GM12878 (cell line): ENCODE data around the gene PKP4. TPM values are rescaled to one million over a fixed set of nuclear protein-coding genes. Genes with fewer than 3 reads are reported as not detected.

ENCODE experiments used
- ATAC-seq: fragments of 200-7000 bp; cut with Tn5 transposase; 3 replicates; pipeline ENCODE4 v1.9.1; 2020; ENCODE audit warnings: mild to moderate bottlenecking, moderate library complexity
- BruUV-seq: library from RNA; stranded (reverse); fragments of 400-500 nt; replicated peaks from 2 replicates; lab custom pipeline; 2021; lab: Mats Ljungman, UMichigan
- CTCF ChIA-PET: fragments of 300-600 bp; sonication (Branson Sonifier 250); formaldehyde crosslinking; extraction: SDS; loops from one replicate; lab custom pipeline; 2021; ENCODE audit warnings: inconsistent platforms; lab: Yijun Ruan, JAX
- POLR2A ChIA-PET: fragments of 350-600 bp; formaldehyde crosslinking; extraction: SDS; loops from one replicate; lab custom pipeline; 2021; ENCODE audit warnings: inconsistent platforms; lab: Charles Lee
- RAD21 ChIA-PET: fragments of 300-600 bp; sonication (Branson Sonifier 250); formaldehyde crosslinking; loops from one replicate; lab custom pipeline; 2023; ENCODE audit warnings: antibody characterized with exemption; ENCODE audit not compliant: unreplicated experiment; lab: Charles Lee
- SMC1A ChIA-PET: fragments of 300-600 bp; sonication (Branson Sonifier 250); formaldehyde crosslinking; loops from one replicate; lab custom pipeline; 2023; ENCODE audit not compliant: unreplicated experiment, uncharacterized antibody; lab: Charles Lee
- DNase-seq: peaks from one replicate; pipeline ENCODE4 v3.0.0-alpha.2; 2011; ENCODE audit warnings: low read depth, low spot score
- FAIRE-seq: peaks from 3 replicates; lab custom pipeline; 2011; peaks lifted over from hg19 to GRCh38; lab: Jason Lieb, UNC
- H2AFZ ChIP-seq: 2 replicates; pipeline ENCODE4 v1.6.0; 2011; ENCODE audit warnings: low read depth, low read length, control low read depth; ENCODE audit not compliant: control insufficient read depth
- H3K27ac ChIP-seq: 2 replicates; pipeline ENCODE4 v1.5.1; 2011; ENCODE audit warnings: control low read depth; ENCODE audit not compliant: control insufficient read depth, insufficient read depth
- H3K27me3 ChIP-seq, 2 experiments: replicated peaks in 1 of 2; 2 replicates each; pipeline versions ENCODE4 v1.6.0 to v1.6.1; 2011; ENCODE audit warnings: low read length in 1 of 2; ENCODE audit not compliant: control insufficient read depth in 2 of 2, insufficient read depth in 2 of 2
- H3K36me3 ChIP-seq, 2 experiments: 2 replicates each; pipeline ENCODE4 v1.5.1; 2011; ENCODE audit warnings: low read length in 1 of 2; ENCODE audit not compliant: control insufficient read depth in 2 of 2, insufficient read depth in 2 of 2
- H3K4me1 ChIP-seq: 2 replicates; pipeline ENCODE4 v1.6.1; 2011; ENCODE audit warnings: mild to moderate bottlenecking, low read length, moderate library complexity, mixed read lengths; ENCODE audit not compliant: control insufficient read depth, insufficient read depth
- H3K4me2 ChIP-seq: 2 replicates; pipeline ENCODE4 v1.6.0; 2011; ENCODE audit warnings: control low read depth; ENCODE audit not compliant: control insufficient read depth, insufficient read depth
- H3K4me3 ChIP-seq: fragments of 200-600 bp; sonication (generic); 2 replicates; pipeline ENCODE4 v1.5.1; 2016
- H3K79me2 ChIP-seq: 2 replicates; pipeline ENCODE4 v1.6.0; 2011; ENCODE audit warnings: low read length; ENCODE audit not compliant: control insufficient read depth, insufficient read depth
- H3K9ac ChIP-seq: 2 replicates; pipeline ENCODE4 v1.8.0; 2011; ENCODE audit warnings: low read length, control low read depth, mixed read lengths; ENCODE audit not compliant: control insufficient read depth, insufficient read depth
- H3K9me3 ChIP-seq: replicated peaks from 3 replicates; pipeline ENCODE4 v1.5.1; 2011; ENCODE audit warnings: mild to moderate bottlenecking, low read length; ENCODE audit not compliant: control insufficient read depth, insufficient read depth
- H4K20me1 ChIP-seq: 2 replicates; pipeline ENCODE4 v1.6.0; 2011; ENCODE audit not compliant: control insufficient read depth, insufficient read depth
- ATF7 ChIP-seq: fragments of 450-650 bp; IDR thresholded peaks from 2 replicates; pipeline ENCODE4 v1.6.1; 2016; ENCODE audit warnings: low read depth, mild to moderate bottlenecking
- BCLAF1 ChIP-seq: fragments of 450-650 bp; IDR thresholded peaks from 2 replicates; pipeline ENCODE4 v1.6.1; 2017; ENCODE audit warnings: antibody characterized with exemption, mild to moderate bottlenecking, moderate library complexity
- BHLHE40 ChIP-seq, 2 experiments: fragments of 450-650 bp in 1 of 2; IDR thresholded peaks; 2 replicates each; pipeline ENCODE4 v1.6.1; 2011 to 2017; ENCODE audit warnings: low read depth in 2 of 2, borderline replicate concordance in 1 of 2, improper control_type of control experiment in 1 of 2, low read length in 1 of 2, mild to moderate bottlenecking in 1 of 2
- BRCA1 ChIP-seq: IDR thresholded peaks from 2 replicates; pipeline ENCODE4 v1.6.1; 2011; ENCODE audit warnings: low read depth, low read length, improper control_type of control experiment
- CHD2 ChIP-seq: IDR thresholded peaks from 2 replicates; pipeline ENCODE4 v1.6.1; 2011; ENCODE audit warnings: low read depth, low read length, improper control_type of control experiment, borderline replicate concordance
- EZH2 ChIP-seq: IDR thresholded peaks from 2 replicates; pipeline ENCODE4 v1.6.1; 2012; ENCODE audit warnings: low read depth, mild to moderate bottlenecking, control low read depth, inconsistent platforms, low read length, borderline replicate concordance; ENCODE audit not compliant: control insufficient read depth
- JUND ChIP-seq: IDR thresholded peaks from 2 replicates; pipeline ENCODE4 v1.6.1; 2012; ENCODE audit warnings: low read depth, mild to moderate bottlenecking, low read length, improper control_type of control experiment, moderate library complexity
- NRF1 ChIP-seq: conservative IDR thresholded peaks from 2 replicates; pipeline ENCODE4 v1.6.1; 2011; ENCODE audit warnings: mild to moderate bottlenecking, low read depth, low read length, improper control_type of control experiment
- PBX3 ChIP-seq: IDR thresholded peaks from 2 replicates; pipeline ENCODE4 v1.6.1; 2011; ENCODE audit warnings: mild to moderate bottlenecking, low read depth, low read length, moderate library complexity; ENCODE audit not compliant: insufficient replicate concordance
- PKNOX1 ChIP-seq: fragments of 450-650 bp; IDR thresholded peaks from 2 replicates; pipeline ENCODE4 v1.6.1; 2016; ENCODE audit warnings: mild to moderate bottlenecking
- PML ChIP-seq: IDR thresholded peaks from 2 replicates; pipeline ENCODE4 v1.6.1; 2012; ENCODE audit warnings: low read length, inconsistent platforms
- RB1 ChIP-seq: fragments of 450-650 bp; formaldehyde crosslinking; IDR thresholded peaks from 2 replicates; pipeline ENCODE4 v1.6.1; 2017; ENCODE audit warnings: mild to moderate bottlenecking, borderline replicate concordance
- SIN3A ChIP-seq: IDR thresholded peaks from 2 replicates; pipeline ENCODE4 v1.6.1; 2012; ENCODE audit warnings: low read depth, low read length, improper control_type of control experiment
- SKIL ChIP-seq: fragments of 450-650 bp; IDR thresholded peaks from 2 replicates; pipeline ENCODE4 v1.6.1; 2017; ENCODE audit warnings: mild to moderate bottlenecking, low read depth, inconsistent platforms; ENCODE audit not compliant: poor library complexity, severe bottlenecking
- SMAD1 ChIP-seq: fragments of 450-650 bp; IDR thresholded peaks from 2 replicates; pipeline ENCODE4 v1.6.1; 2018; ENCODE audit warnings: mild to moderate bottlenecking, low read depth; ENCODE audit not compliant: partially characterized antibody
- STAT3 ChIP-seq: IDR thresholded peaks from 2 replicates; pipeline ENCODE4 v1.6.1; 2011; ENCODE audit warnings: low read depth, low read length, improper control_type of control experiment
- ZNF217 ChIP-seq: fragments of 450-650 bp; IDR thresholded peaks from 2 replicates; pipeline ENCODE4 v1.6.1; 2017; ENCODE audit warnings: antibody characterized with exemption, mild to moderate bottlenecking
- WGBS: methylation state at CpG from one replicate; pipeline ENCODE4 v1.1.6; 2016; ENCODE audit warnings: low lambda C conversion rate; ENCODE audit not compliant: insufficient replicate concordance, insufficient coverage; ENCODE audit errors: missing lambda C conversion rate; 5-methylcytosine and 5-hydroxymethylcytosine counted together
- in situ Hi-C: fragments of 300-500 bp; cut with MboI; formaldehyde crosslinking; loops from 9 replicates; pipeline ENCODE4 v1.14.3; 2018; ENCODE audit warnings: mixed read lengths
- intact Hi-C: fragments of 100-400 bp; cut with micrococcal nuclease; formaldehyde crosslinking; loops from one replicate; pipeline ENCODE4 v1.14.2; 2022; ENCODE audit not compliant: unreplicated experiment
- polyA plus RNA-seq, 11 experiments: library from polyadenylated mRNA; depleted of rRNA in 4 of 11; unstranded in 6 of 11; stranded (reverse) in 5 of 11; fragments of >200 nt; fragmentation: Nextera tagmentation in 4 of 11; fragmentation: Illumina TruSeq in 1 of 11; extraction: Ambion mirVana in 4 of 11; extraction: Trizol in 1 of 11; gene quantifications; 1 replicate in 1 of 11; 2 replicates in 10 of 11; pipeline versions ENCODE4 v1.2.1 to v1.2.3, GENCODE V29; 2011 to 2016; ENCODE audit warnings: inconsistent platforms in 2 of 11, missing spikeins in 2 of 11, low read depth in 1 of 11
- total RNA-seq, 4 experiments: library from RNA; depleted of rRNA in 3 of 4; stranded (reverse); fragments of >200 nt in 3 of 4; fragmentation: Illumina TruSeq in 1 of 4; extraction: Trizol in 1 of 4; gene quantifications; 2 replicates each; pipeline versions ENCODE4 v1.2.1 to v1.2.3, GENCODE V29; 2013 to 2021

Gene PKP4
- total and polyA plus RNA-seq, 10 of the 15 experiments (the other 5 are each of a cell fraction or from before 2014, with no cell fraction given), result 4.8 to 35.8 (median 17.7) TPM

- ATAC-seq (no peak), FAIRE-seq (no peak)
- TF ChIP-seq SMAD1 (no peak), JUND (no peak), BRCA1 (no peak), SIN3A (no peak), ZNF217 (no peak), BCLAF1 (no peak), CHD2 (no peak), ATF7 (no peak), STAT3 (no peak), PBX3 (no peak), SKIL (no peak), PKNOX1 (no peak), RB1 (no peak), BHLHE40 (IDR thresholded peaks at IDR 0.05; ENCODE audit: borderline replicate concordance in 1 of 2, low read depth in 2 of 2, low read length in 1 of 2) (no peak), PML (no peak), NRF1 (no peak), EZH2 (no peak)
Measured at GRCh38 chr2:158692372-158693103, 235.8 kb downstream of the PKP4 start.

More at GRCh38 chr2:158692372-158693103, 235.8 kb downstream of the PKP4 start:
- Histone ChIP-seq H3K27ac (no peak overlapping the region), H4K20me1 (no peaks in the 10 kb centered on the region), H3K79me2 (no peaks in the 10 kb centered on the region), H3K9me3 (no peaks in the 10 kb centered on the region), H3K4me2 (no peak overlapping the region), H2AFZ (no peak overlapping the region), H3K36me3 (no peaks in the 10 kb centered on the region), H3K4me3 (no peak overlapping the region), H3K27me3 (no peaks in the 10 kb centered on the region; a peak in 2 of 4 replicates), H3K4me1 (no peaks in the 10 kb centered on the region), H3K9ac (no peak overlapping the region)
- in situ Hi-C loops, result no loop called here
- intact Hi-C loops, result no loop called here
- POLR2A ChIA-PET, result no interaction called here
- 45% methylated on average over 3 of the region's 3 CpGs for WGBS
- RAD21 ChIA-PET, result no interaction called here
- DNase-seq, result no peak
- BruUV-seq, result no TSS peak
- SMC1A ChIA-PET, result no interaction called here
- CTCF ChIA-PET, result no interaction called here
